Endothelial cell of umbilical vein (primary cell): Measurements from ENCODE around the gene TRNAU1AP. TPM values are rescaled to one million over a fixed set of nuclear protein-coding genes. Genes with fewer than 3 reads are reported as not detected.
"Not testable (repeated sequence)": the region's sequence is repeated elsewhere in the genome, so short reads cannot be mapped to it uniquely, and the experiment has no call there.

Source experiments
- BruUV-seq: library from RNA; stranded (reverse); fragments of 400-500 nt; replicated peaks from 2 replicates; lab custom pipeline; 2021; lab: Mats Ljungman, UMichigan
- CTCF ChIA-PET: fragments of 300-600, 350-600 bp; sonication (Branson Sonifier 250); formaldehyde crosslinking; loops from one replicate; lab custom pipeline; 2021; ENCODE audit warnings: antibody characterized with exemption, inconsistent platforms; lab: Charles Lee
- POLR2A ChIA-PET: fragments of 300-600, 350-600 bp; sonication (Branson Sonifier 250); formaldehyde crosslinking; loops from one replicate; lab custom pipeline; 2021; ENCODE audit warnings: antibody characterized with exemption, inconsistent platforms; lab: Charles Lee
- DNase-seq: peaks from one replicate; pipeline ENCODE4 v3.0.0-alpha.2; 2011; ENCODE audit warnings: low read depth, low spot score
- FAIRE-seq: peaks from 2 replicates; lab custom pipeline; 2011; peaks lifted over from hg19 to GRCh38; lab: Jason Lieb, UNC
- H2AFZ ChIP-seq: 2 replicates; pipeline ENCODE4 v1.6.0; 2012; ENCODE audit warnings: low read depth, low read length, control low read depth, inconsistent platforms
- H3K27ac ChIP-seq: 2 replicates; pipeline ENCODE4 v1.5.1; 2011; ENCODE audit warnings: low read depth, mild to moderate bottlenecking, control low read depth, low read length, moderate library complexity; ENCODE audit not compliant: insufficient read depth
- H3K27me3 ChIP-seq, 2 experiments: 2 replicates each; pipeline versions ENCODE4 v1.6.0 to v1.6.1; 2011; ENCODE audit warnings: low read length in 2 of 2, mixed read lengths in 1 of 2; ENCODE audit not compliant: control insufficient read depth in 2 of 2, insufficient read depth in 2 of 2
- H3K36me3 ChIP-seq, 2 experiments: 2 replicates in 1 of 2; 3 replicates in 1 of 2; pipeline ENCODE4 v1.5.1; 2011; ENCODE audit warnings: low read length in 2 of 2, mild to moderate bottlenecking in 1 of 2, moderate library complexity in 1 of 2; ENCODE audit not compliant: control insufficient read depth in 2 of 2, insufficient read depth in 2 of 2; ENCODE audit errors: extremely low read depth in 1 of 2
- H3K4me1 ChIP-seq: 3 replicates; pipeline ENCODE4 v1.5.1; 2011; ENCODE audit warnings: mild to moderate bottlenecking, low read length; ENCODE audit not compliant: control insufficient read depth, insufficient read depth; ENCODE audit errors: extremely low read depth
- H3K4me2 ChIP-seq: 2 replicates; pipeline ENCODE4 v1.6.1; 2011; ENCODE audit warnings: low read length, control low read depth, mixed read lengths; ENCODE audit not compliant: insufficient read depth
- H3K4me3 ChIP-seq, 3 experiments: fragments of 200-600 bp in 1 of 3; sonication (generic), shearing (Covaris generic) in 1 of 3; replicated peaks in 1 of 3; 2 replicates each; pipeline ENCODE4 v1.5.1; 2011 to 2016; ENCODE audit warnings: control low read depth in 3 of 3, low read length in 3 of 3, mild to moderate bottlenecking in 2 of 3, inconsistent platforms in 1 of 3, low read depth in 1 of 3, moderate library complexity in 1 of 3; ENCODE audit not compliant: insufficient read depth in 1 of 3
- H3K79me2 ChIP-seq: 2 replicates; pipeline ENCODE4 v1.6.0; 2012; ENCODE audit warnings: low read length, inconsistent platforms; ENCODE audit not compliant: control insufficient read depth, insufficient read depth
- H3K9ac ChIP-seq: replicated peaks from 2 replicates; pipeline ENCODE3; 2011; ENCODE audit warnings: low read length, control low read depth; ENCODE audit not compliant: insufficient read depth; ENCODE audit errors: extremely low read depth
- H3K9me1 ChIP-seq: replicated peaks from 3 replicates; pipeline ENCODE4 v1.6.0; 2011; ENCODE audit warnings: mild to moderate bottlenecking, low read length; ENCODE audit not compliant: control insufficient read depth, insufficient read depth; ENCODE audit errors: extremely low read depth
- H3K9me3 ChIP-seq: replicated peaks from 2 replicates; pipeline ENCODE4 v1.5.1; 2012; ENCODE audit warnings: low read length, inconsistent platforms; ENCODE audit not compliant: control insufficient read depth, insufficient read depth
- H4K20me1 ChIP-seq: replicated peaks from 2 replicates; pipeline ENCODE3; 2011; ENCODE audit warnings: mild to moderate bottlenecking, low read length; ENCODE audit not compliant: control insufficient read depth, insufficient read depth; ENCODE audit errors: extremely low read depth
- EZH2 ChIP-seq: IDR thresholded peaks from 2 replicates; pipeline ENCODE4 v1.6.1; 2012; ENCODE audit warnings: borderline replicate concordance, low read depth, mild to moderate bottlenecking, moderate library complexity, low read length, inconsistent platforms; ENCODE audit not compliant: severe bottlenecking
- FOS ChIP-seq: IDR thresholded peaks from 2 replicates; pipeline ENCODE4 v1.6.1; 2011; ENCODE audit warnings: mild to moderate bottlenecking, low read length, moderate library complexity, borderline replicate concordance; ENCODE audit not compliant: insufficient read depth
- JUN ChIP-seq: IDR thresholded peaks from 2 replicates; pipeline ENCODE4 v1.6.1; 2011; ENCODE audit warnings: borderline replicate concordance, low read depth; ENCODE audit not compliant: insufficient read length, insufficient read depth
- MAX ChIP-seq: IDR thresholded peaks from 2 replicates; pipeline ENCODE4 v1.6.1; 2011; ENCODE audit not compliant: insufficient read depth, insufficient read length
- MYC ChIP-seq: IDR thresholded peaks from one replicate; pipeline ENCODE4 v1.6.1; 2011; ENCODE audit warnings: mild to moderate bottlenecking, low read depth, low read length
- POLR2A ChIP-seq: IDR thresholded peaks from 2 replicates; pipeline ENCODE4 v1.6.1; 2012; ENCODE audit warnings: low read depth, mild to moderate bottlenecking, control low read depth, low read length
- POLR2AphosphoS5 ChIP-seq: IDR thresholded peaks from 2 replicates; pipeline ENCODE4 v1.6.1; 2012; ENCODE audit warnings: low read depth, mild to moderate bottlenecking, control low read depth, low read length, moderate library complexity; ENCODE audit not compliant: insufficient read depth
- dilution Hi-C: fragments of 300-500 bp; cut with MboI; formaldehyde crosslinking; loops from one replicate; pipeline ENCODE4 v1.15.0; 2019; ENCODE audit warnings: low sequenced_read_pairs; ENCODE audit not compliant: extremely low pct_ligation_motif_present
- intact Hi-C: fragments of 100-400 bp; cut with micrococcal nuclease; formaldehyde crosslinking; loops from one replicate; pipeline ENCODE4 v1.10.0; 2022
- polyA plus RNA-seq, 4 experiments: library from polyadenylated mRNA; depleted of rRNA in 3 of 4; stranded (reverse) in 3 of 4; unstranded in 1 of 4; fragments of >200 nt; gene quantifications; 2 replicates each; pipeline versions ENCODE4 v1.2.1 to v1.2.3, GENCODE V29; 2011 to 2012; ENCODE audit warnings: missing spikeins in 1 of 4
- total RNA-seq: library from RNA; stranded (reverse); gene quantifications from 2 replicates; pipeline ENCODE4 v1.2.3, GENCODE V29; 2021
- TF ChIP-seq, protein P1 (sequence below), 2 donors: IDR thresholded peaks; 1 replicate in 1 of 2; 2 replicates in 1 of 2; pipeline ENCODE4 v1.5.1; 2011; ENCODE audit warnings: low read length in 2 of 2, mild to moderate bottlenecking in 2 of 2, moderate library complexity in 2 of 2, control low read depth in 1 of 2, inconsistent platforms in 1 of 2, low read depth in 1 of 2; ENCODE audit not compliant: insufficient read depth in 1 of 2; ENCODE audit errors: extremely low read depth in 1 of 2

TRNAU1AP gene
- total and polyA plus RNA-seq, 2 donors (not counting 3 experiments of a cell fraction or from before 2014, with no cell fraction given), result 32.7 to 46.2 TPM

DNA sequence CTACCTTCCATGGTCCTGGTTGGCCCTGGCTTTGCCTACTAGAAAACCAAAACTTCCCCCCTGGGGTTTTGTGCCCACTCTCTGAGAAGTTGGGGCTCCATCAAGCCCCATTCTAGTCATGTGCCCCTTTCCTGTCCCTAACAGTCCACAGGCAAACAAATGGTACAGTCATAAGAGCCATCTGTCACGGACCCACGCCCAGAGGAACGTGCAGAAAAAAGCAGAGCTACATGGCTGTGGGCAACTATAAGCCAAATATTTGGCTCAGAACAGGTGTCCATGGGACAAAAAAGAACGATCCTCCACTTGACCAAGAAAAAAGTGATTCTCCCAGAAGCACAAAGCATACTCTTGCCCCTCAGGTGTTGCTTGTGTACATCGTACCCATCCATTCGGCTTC is 14.6 kb upstream of the TRNAU1AP start:
- Histone ChIP-seq H3K9me3 (no peaks in the 10 kb centered on the region), H3K27ac (no peak overlapping the region), H3K4me3 (no peak overlapping the region), H3K4me1 (no peaks in the 10 kb centered on the region), H2AFZ (no peak overlapping the region), H3K79me2 (no peaks in the 10 kb centered on the region), H3K4me2 (no peak overlapping the region), H3K27me3 (no peaks in the 10 kb centered on the region), H4K20me1 (no peaks in the 10 kb centered on the region), H3K9me1 (no peaks in the 10 kb centered on the region), H3K36me3 (peaks cover 15 to 22% of the 10 kb centered on the region in 2 experiments), H3K9ac (no peak overlapping the region)
- DNase-seq (no peak), FAIRE-seq (no peak)
- POLR2A ChIA-PET, result no interaction called here
- dilution Hi-C loops, result no loop called here
- CTCF ChIA-PET, result interaction anchor here (1.5 kb wide), 1 partner anchor 64 kb away, joined by 4 read pairs; no protein-coding TSS in a partner anchor
- TF ChIP-seq MAX, result no peak
- TF ChIP-seq EZH2, result no peak
- TF ChIP-seq JUN, result no peak
- TF ChIP-seq FOS, result no peak
- TF ChIP-seq POLR2A, result no peak
- TF ChIP-seq MYC, result no peak
- no peak for TF ChIP-seq POLR2AphosphoS5
- intact Hi-C loops, result no loop called here
- BruUV-seq, result TSS peak; percentile 61

- Histone ChIP-seq H3K79me2 (no peaks in the 10 kb centered on the region), H4K20me1 (no peaks in the 10 kb centered on the region), H3K9ac (no peak overlapping the region), H3K36me3 (peaks cover 13 to 14% of the 10 kb centered on the region in 2 experiments), H3K4me2 (no peak overlapping the region), H3K4me1 (no peaks in the 10 kb centered on the region), H2AFZ (no peak overlapping the region), H3K27me3 (no peaks in the 10 kb centered on the region), H3K27ac (no peak overlapping the region), H3K4me3 (no peak overlapping the region), H3K9me1 (no peaks in the 10 kb centered on the region), H3K9me3 (no peaks in the 10 kb centered on the region)
- BruUV-seq, result no TSS peak
- FAIRE-seq (no peak), DNase-seq (no peak)
- CTCF ChIA-PET, result interaction anchor here (1.1 kb wide), 1 partner anchor 10 kb away, joined by 3 read pairs; no protein-coding TSS in a partner anchor
- intact Hi-C loops (no loop called here), dilution Hi-C loops (no loop called here)
- POLR2A ChIA-PET, result no interaction called here
- TF ChIP-seq FOS (no peak), POLR2A (no peak), JUN (no peak)
- TF ChIP-seq, protein P1, sequence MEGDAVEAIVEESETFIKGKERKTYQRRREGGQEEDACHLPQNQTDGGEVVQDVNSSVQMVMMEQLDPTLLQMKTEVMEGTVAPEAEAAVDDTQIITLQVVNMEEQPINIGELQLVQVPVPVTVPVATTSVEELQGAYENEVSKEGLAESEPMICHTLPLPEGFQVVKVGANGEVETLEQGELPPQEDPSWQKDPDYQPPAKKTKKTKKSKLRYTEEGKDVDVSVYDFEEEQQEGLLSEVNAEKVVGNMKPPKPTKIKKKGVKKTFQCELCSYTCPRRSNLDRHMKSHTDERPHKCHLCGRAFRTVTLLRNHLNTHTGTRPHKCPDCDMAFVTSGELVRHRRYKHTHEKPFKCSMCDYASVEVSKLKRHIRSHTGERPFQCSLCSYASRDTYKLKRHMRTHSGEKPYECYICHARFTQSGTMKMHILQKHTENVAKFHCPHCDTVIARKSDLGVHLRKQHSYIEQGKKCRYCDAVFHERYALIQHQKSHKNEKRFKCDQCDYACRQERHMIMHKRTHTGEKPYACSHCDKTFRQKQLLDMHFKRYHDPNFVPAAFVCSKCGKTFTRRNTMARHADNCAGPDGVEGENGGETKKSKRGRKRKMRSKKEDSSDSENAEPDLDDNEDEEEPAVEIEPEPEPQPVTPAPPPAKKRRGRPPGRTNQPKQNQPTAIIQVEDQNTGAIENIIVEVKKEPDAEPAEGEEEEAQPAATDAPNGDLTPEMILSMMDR (IDR thresholded peaks at IDR 0.05; ENCODE audit: extremely low read depth in 1 of 2, insufficient read depth in 1 of 2, low read depth in 1 of 2, low read length in 2 of 2), result peak in 1 of 2 donors; percentile 14
Observed at GRCh38 chr1:28540651-28541050, 12.2 kb upstream of the TRNAU1AP start.

- CTCF ChIA-PET, result interaction anchor here (1.1 to 1.2 kb wide), 3 partner anchors 13 to 182 kb away, joined by 3 to 4 read pairs (median 3); no protein-coding TSS in a partner anchor
- POLR2A ChIA-PET, FAIRE-seq: not testable (repeated sequence)
Observed at GRCh38 chr1:28541414-28542015, 11.4 kb upstream of the TRNAU1AP start.

More at GRCh38 chr1:28541414-28542015, 11.4 kb upstream of the TRNAU1AP start:
- H4K20me1 ChIP-seq, H3K9me3 ChIP-seq, intact Hi-C loops, H3K27ac ChIP-seq, H3K4me3 ChIP-seq, H3K27me3 ChIP-seq, H3K4me1 ChIP-seq, H3K79me2 ChIP-seq, H3K4me2 ChIP-seq, H3K9me1 ChIP-seq, H3K36me3 ChIP-seq, H3K9ac ChIP-seq, DNase-seq, H2AFZ ChIP-seq, BruUV-seq, dilution Hi-C loops: not testable (repeated sequence)
